ENCODE data around the gene CDA.

The CDA gene

DNA sequence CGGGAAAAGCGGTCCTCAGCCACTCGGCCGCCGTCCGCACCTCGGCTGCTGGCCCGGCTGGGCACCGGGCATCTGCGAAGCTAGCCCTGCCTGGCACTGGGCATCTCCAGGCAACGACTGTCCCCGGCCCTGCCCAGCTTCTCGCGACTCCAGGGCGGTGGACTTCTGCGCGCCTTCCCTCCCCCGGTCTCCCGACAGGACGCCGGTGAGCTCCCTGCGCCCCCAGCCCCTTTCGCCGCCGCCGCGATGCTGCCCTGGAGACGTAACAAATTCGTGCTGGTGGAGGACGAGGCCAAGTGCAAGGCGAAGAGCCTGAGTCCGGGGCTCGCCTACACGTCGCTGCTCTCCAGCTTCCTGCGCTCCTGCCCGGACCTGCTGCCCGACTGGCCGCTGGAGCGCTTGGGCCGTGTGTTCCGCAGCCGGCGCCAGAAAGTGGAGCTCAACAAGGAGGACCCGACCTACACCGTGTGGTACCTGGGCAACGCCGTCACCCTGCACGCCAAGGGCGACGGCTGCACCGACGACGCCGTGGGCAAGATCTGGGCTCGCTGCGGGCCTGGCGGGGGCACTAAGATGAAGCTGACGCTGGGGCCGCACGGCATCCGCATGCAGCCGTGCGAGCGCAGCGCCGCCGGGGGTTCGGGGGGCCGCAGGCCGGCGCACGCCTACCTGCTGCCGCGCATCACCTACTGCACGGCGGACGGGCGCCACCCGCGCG is 36.0 kb upstream of the CDA start:
- DNase-seq (ENCODE audit: extremely low spot score): peak; percentile 35
- no peak for TF ChIP-seq FOXK2 (IDR thresholded peaks at IDR 0.05)
- peak; percentile 16; the same call in 1 of the 2 replicates for TF ChIP-seq L3MBTL2 (conservative IDR thresholded peaks at IDR 0.05)
- ChIA-PET CTCF (interaction anchor here (1.0 to 1.4 kb wide), 2 partner anchors 22 to 80 kb away, joined by 3 to 5 read pairs; no protein-coding TSS in a partner anchor), POLR2A (interaction anchor here (1.0 to 2.8 kb wide), 8 partner anchors 9 to 81 kb away, joined by 3 to 17 read pairs (median 5); partner anchors contain the start of gene PINK1)

DNA sequence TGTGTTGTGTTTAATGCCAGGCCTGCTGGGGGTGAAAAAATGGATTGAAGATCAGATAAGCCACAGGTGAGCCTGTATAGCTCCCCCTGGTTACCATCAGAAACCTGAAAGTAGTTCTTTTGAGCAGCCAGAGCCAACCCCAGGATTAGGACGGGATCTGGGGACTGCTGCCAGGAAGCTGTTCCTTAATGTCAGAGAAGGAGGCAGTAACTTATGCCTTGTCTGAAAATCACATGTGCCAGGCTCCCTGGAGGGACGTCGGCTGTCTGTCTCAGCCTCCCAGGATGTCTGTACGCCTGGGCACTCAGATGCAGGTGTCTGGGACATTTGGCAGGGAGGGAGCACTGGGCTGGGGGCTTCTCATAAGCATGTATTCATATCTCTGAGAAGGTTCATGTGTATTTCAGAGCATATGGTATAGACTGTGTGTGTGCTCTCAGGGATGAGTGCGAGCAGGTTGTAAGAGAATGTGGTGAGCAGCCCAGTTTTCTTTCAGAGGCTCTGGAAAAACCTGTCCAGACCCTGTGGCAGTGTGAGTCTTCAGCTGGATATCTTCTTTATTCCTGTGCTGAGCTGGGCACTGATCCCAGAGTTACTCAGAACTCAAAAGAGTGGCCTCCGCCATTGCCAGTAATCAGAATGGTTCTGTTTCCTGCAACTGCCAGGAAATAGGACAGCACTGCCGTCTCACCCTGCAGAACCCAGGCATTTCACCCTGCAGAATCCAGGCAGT is 33.7 kb upstream of the CDA start:
- no peak for DNase-seq (ENCODE audit: extremely low spot score)
- ChIA-PET CTCF (no interaction called here), POLR2A (no interaction called here)
- no peak for TF ChIP-seq FOXA1 (IDR thresholded peaks at IDR 0.05)
- TF ChIP-seq HDGF (IDR thresholded peaks at IDR 0.05; ENCODE audit: borderline replicate concordance): no peak
- TF ChIP-seq SP1 (IDR thresholded peaks at IDR 0.05): no peak
- TF ChIP-seq TARDBP (IDR thresholded peaks at IDR 0.05): no peak
- no peak for TF ChIP-seq LEF1 (IDR thresholded peaks at IDR 0.05; ENCODE audit: borderline replicate concordance)
- no peak for TF ChIP-seq BHLHE40 (IDR thresholded peaks at IDR 0.05; ENCODE audit: borderline replicate concordance)
- TF ChIP-seq ELF4 (IDR thresholded peaks at IDR 0.05): no peak
- no peak for TF ChIP-seq SUZ12 (IDR thresholded peaks at IDR 0.05)
- no peak for TF ChIP-seq NFRKB (IDR thresholded peaks at IDR 0.05)
- TF ChIP-seq, protein P1, sequence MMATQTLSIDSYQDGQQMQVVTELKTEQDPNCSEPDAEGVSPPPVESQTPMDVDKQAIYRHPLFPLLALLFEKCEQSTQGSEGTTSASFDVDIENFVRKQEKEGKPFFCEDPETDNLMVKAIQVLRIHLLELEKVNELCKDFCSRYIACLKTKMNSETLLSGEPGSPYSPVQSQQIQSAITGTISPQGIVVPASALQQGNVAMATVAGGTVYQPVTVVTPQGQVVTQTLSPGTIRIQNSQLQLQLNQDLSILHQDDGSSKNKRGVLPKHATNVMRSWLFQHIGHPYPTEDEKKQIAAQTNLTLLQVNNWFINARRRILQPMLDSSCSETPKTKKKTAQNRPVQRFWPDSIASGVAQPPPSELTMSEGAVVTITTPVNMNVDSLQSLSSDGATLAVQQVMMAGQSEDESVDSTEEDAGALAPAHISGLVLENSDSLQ (IDR thresholded peaks at IDR 0.05): no peak
- no peak for TF ChIP-seq FOXK2 (IDR thresholded peaks at IDR 0.05)
- TF ChIP-seq ARNT (IDR thresholded peaks at IDR 0.05): no peak
- no peak for TF ChIP-seq ZNF384 (IDR thresholded peaks at IDR 0.05)
- no peak for TF ChIP-seq L3MBTL2 (conservative IDR thresholded peaks at IDR 0.05)
- no peak for TF ChIP-seq CTBP1 (IDR thresholded peaks at IDR 0.05; ENCODE audit: borderline replicate concordance)
- TF ChIP-seq FOXM1 (IDR thresholded peaks at IDR 0.05; ENCODE audit: borderline replicate concordance): no peak

DNA sequence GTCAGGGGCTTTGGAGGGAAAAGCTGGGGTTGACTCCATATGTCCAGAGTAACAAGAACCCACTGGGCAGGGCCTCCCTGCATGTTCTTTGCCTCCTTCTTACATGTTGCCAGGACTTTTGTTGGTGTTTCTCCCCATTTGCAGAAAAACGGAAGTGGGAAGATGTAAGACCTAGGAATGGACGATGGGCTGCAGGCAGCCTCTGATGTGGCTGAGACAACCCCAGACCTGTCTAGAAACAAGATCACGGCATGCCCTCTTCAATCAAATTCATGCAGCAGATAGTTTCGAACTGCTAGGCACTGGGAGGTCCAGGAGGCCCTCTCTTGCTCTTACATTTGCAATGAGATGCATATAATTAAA is 33.2 kb upstream of the CDA start:
- ChIA-PET CTCF (no interaction called here), POLR2A (no interaction called here)
- TF ChIP-seq, protein P1 (IDR thresholded peaks at IDR 0.05): no peak
- no peak for TF ChIP-seq ARNT (IDR thresholded peaks at IDR 0.05)
- no peak for TF ChIP-seq SUZ12 (IDR thresholded peaks at IDR 0.05)
- TF ChIP-seq SP1 (IDR thresholded peaks at IDR 0.05): no peak
- TF ChIP-seq NFRKB (IDR thresholded peaks at IDR 0.05): no peak
- no peak for TF ChIP-seq L3MBTL2 (conservative IDR thresholded peaks at IDR 0.05)
- no peak for TF ChIP-seq TARDBP (IDR thresholded peaks at IDR 0.05)
- no peak for TF ChIP-seq HDGF (IDR thresholded peaks at IDR 0.05; ENCODE audit: borderline replicate concordance)
- no peak for TF ChIP-seq FOXA1 (IDR thresholded peaks at IDR 0.05)
- no peak for TF ChIP-seq ELF4 (IDR thresholded peaks at IDR 0.05)
- TF ChIP-seq FOXK2 (IDR thresholded peaks at IDR 0.05): no peak
- TF ChIP-seq BHLHE40 (IDR thresholded peaks at IDR 0.05; ENCODE audit: borderline replicate concordance): no peak
- no peak for TF ChIP-seq FOXM1 (IDR thresholded peaks at IDR 0.05; ENCODE audit: borderline replicate concordance)
- no peak for TF ChIP-seq ZNF384 (IDR thresholded peaks at IDR 0.05)
- no peak for TF ChIP-seq LEF1 (IDR thresholded peaks at IDR 0.05; ENCODE audit: borderline replicate concordance)
- no peak for DNase-seq (ENCODE audit: extremely low spot score)

DNA sequence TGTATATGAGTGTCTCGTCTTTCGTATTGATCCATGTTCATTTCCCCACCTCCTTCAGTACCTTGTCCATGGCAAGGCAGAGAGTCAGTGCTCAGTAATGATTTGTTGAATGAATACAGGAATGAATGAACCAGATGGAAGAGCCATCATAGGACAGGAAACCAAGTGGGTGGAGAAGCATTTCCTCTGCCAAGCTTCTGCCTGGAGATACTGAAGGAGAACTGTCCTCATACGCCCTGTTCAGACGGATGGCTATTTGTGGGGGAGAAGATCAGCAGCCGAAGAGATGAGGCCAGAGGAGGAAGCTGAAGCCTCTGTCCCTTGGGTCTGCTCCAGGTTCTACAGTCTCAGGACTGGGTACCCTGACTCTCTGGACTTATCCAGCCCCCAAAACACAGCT is 30.7 kb upstream of the CDA start:
- TF ChIP-seq LEF1 (IDR thresholded peaks at IDR 0.05; ENCODE audit: borderline replicate concordance) (no peak), FOXM1 (IDR thresholded peaks at IDR 0.05; ENCODE audit: borderline replicate concordance) (no peak), TARDBP (IDR thresholded peaks at IDR 0.05) (no peak)
- POLR2A ChIA-PET: interaction anchor here (0.6 to 0.8 kb wide), 2 partner anchors 76 to 103 kb away, joined by 3 read pairs; partner anchors contain the start of gene DDOST
- no peak for DNase-seq (ENCODE audit: extremely low spot score)
- CTCF ChIA-PET: interaction anchor here (0.5 to 0.6 kb wide), 2 partner anchors 35 to 36 kb away, joined by 3 read pairs; no protein-coding TSS in a partner anchor

DNA sequence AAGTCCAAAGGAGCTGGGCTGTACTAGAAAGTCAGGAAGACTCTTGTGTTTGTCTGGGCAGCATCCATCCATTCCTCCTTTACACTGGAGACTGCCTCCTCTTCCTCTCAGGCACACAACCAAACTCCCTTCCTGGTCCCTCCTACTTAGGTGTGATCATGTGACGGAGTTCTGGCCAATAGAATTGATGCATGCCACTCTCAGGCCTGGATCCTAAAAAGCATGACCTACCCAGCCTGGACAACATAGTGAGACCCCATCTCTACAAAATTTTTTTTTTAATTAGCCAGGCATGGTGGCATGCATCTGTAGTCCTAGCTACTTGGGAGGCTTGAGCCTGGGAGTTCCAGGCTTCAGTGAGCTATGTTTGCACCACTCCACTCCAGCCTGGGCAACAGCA is 27.9 kb upstream of the CDA start:
- no peak for TF ChIP-seq SP1 (IDR thresholded peaks at IDR 0.05)
- TF ChIP-seq SUZ12 (IDR thresholded peaks at IDR 0.05): no peak
- no peak for TF ChIP-seq ELF4 (IDR thresholded peaks at IDR 0.05)
- TF ChIP-seq ARNT (IDR thresholded peaks at IDR 0.05): no peak
- TF ChIP-seq LEF1 (IDR thresholded peaks at IDR 0.05; ENCODE audit: borderline replicate concordance): no peak
- no peak for TF ChIP-seq FOXM1 (IDR thresholded peaks at IDR 0.05; ENCODE audit: borderline replicate concordance)
- TF ChIP-seq, protein P1 (IDR thresholded peaks at IDR 0.05): no peak
- TF ChIP-seq NFRKB (IDR thresholded peaks at IDR 0.05): no peak
- TF ChIP-seq FOXK2 (IDR thresholded peaks at IDR 0.05): no peak
- TF ChIP-seq CTBP1 (IDR thresholded peaks at IDR 0.05; ENCODE audit: borderline replicate concordance): no peak
- TF ChIP-seq HDGF (IDR thresholded peaks at IDR 0.05; ENCODE audit: borderline replicate concordance): no peak
- TF ChIP-seq BHLHE40 (IDR thresholded peaks at IDR 0.05; ENCODE audit: borderline replicate concordance): no peak
- no peak for TF ChIP-seq FOXA1 (IDR thresholded peaks at IDR 0.05)
- TF ChIP-seq L3MBTL2 (conservative IDR thresholded peaks at IDR 0.05): no peak
- no peak for TF ChIP-seq TARDBP (IDR thresholded peaks at IDR 0.05)
- no peak for TF ChIP-seq ZNF384 (IDR thresholded peaks at IDR 0.05)
- ChIA-PET CTCF (interaction anchor here (0.9 to 1.0 kb wide), 2 partner anchors 14 to 51 kb away, joined by 3 read pairs; no protein-coding TSS in a partner anchor), POLR2A (no interaction called here)
- DNase-seq (ENCODE audit: extremely low spot score): no peak

All from HEK293T (cell line).